Stimulated activated CD4-positive, alpha-beta T cell treated with anti-CD3 and anti-CD28 coated beads, Interleukin-4, amount 100 ng/mL, for 1 hour (primary cell): Measurements from ENCODE around the gene HADHB.
A peak's percentile ranks its signal among the peaks of the same experiment; 100 is the strongest.

ENCODE experiments used
- DNase-seq: peaks from one replicate; pipeline ENCODE4 v3.0.0-alpha.2; 2020

The HADHB gene

GRCh38 chr2:26244309-26245230, at the start of gene HADHB, which contains the start of gene HADHA:
TSS of gene HADHB (plus strand) at chr2:26244939. CDS start at chr2:26254255, 9,316 bp downstream.
TSS of gene HADHA (minus strand) at chr2:26244632. CDS start at chr2:26244596, 36 bp downstream.
- DNase-seq, result peak; percentile 83

- no peak for DNase-seq
Observed at GRCh38 chr2:26195040-26195984, 49.4 kb upstream of the HADHB start.

- no peak for DNase-seq
Observed at GRCh38 chr2:26196683-26197418, 47.9 kb upstream of the HADHB start.

GRCh38 chr2:26197516-26197915, 47.2 kb upstream of the HADHB start:
- DNase-seq, result no peak

GRCh38 chr2:26202981-26203490, 41.7 kb upstream of the HADHB start:
- no peak for DNase-seq

- no peak for DNase-seq
Observed at GRCh38 chr2:26203906-26204305, 40.8 kb upstream of the HADHB start.

- DNase-seq, result no peak
Observed at GRCh38 chr2:26212011-26212410, 32.7 kb upstream of the HADHB start.

GRCh38 chr2:26214759-26215158, 30.0 kb upstream of the HADHB start:
- no peak for DNase-seq

- DNase-seq, result no peak
Observed at GRCh38 chr2:26215833-26216232, 28.9 kb upstream of the HADHB start.

- DNase-seq, result no peak
Observed at GRCh38 chr2:26216587-26216986, 28.2 kb upstream of the HADHB start.

GRCh38 chr2:26217720-26218119, 27.0 kb upstream of the HADHB start:
- DNase-seq, result no peak

GRCh38 chr2:26223018-26223417, 21.7 kb upstream of the HADHB start:
- no peak for DNase-seq

- DNase-seq, result no peak
Observed at GRCh38 chr2:26224095-26224494, 20.6 kb upstream of the HADHB start.

GRCh38 chr2:26229595-26229994, 15.1 kb upstream of the HADHB start:
- no peak for DNase-seq

GRCh38 chr2:26230806-26231205, 13.9 kb upstream of the HADHB start:
- no peak for DNase-seq

GRCh38 chr2:26235089-26235488, 9.7 kb upstream of the HADHB start:
- DNase-seq, result no peak

- no peak for DNase-seq
Observed at GRCh38 chr2:26237868-26238267, 6.9 kb upstream of the HADHB start.

GRCh38 chr2:26238311-26238958, 6.3 kb upstream of the HADHB start:
- DNase-seq, result no peak

- no peak for DNase-seq
Observed at GRCh38 chr2:26241928-26242436, 2.8 kb upstream of the HADHB start.

- peak; percentile 4 for DNase-seq
Observed at GRCh38 chr2:26243470-26244308, 1.1 kb upstream of the HADHB start.

- DNase-seq, result peak; percentile 58
Observed at GRCh38 chr2:26245231-26245732, 543 bp downstream of the HADHB start.
